NCI-H345 treated with DMSO at 0.1 percent for 48 hours (cell line): Measurements from ENCODE around the gene SFXN5.

Experiments
- DNase-seq: peaks from one replicate; lab custom pipeline; 2025; ENCODE audit not compliant: unreplicated experiment; lab: John Stamatoyannopoulos, UW

The SFXN5 gene

GRCh38 chr2:72959554-72959953 lies 112.0 kb downstream of the SFXN5 start:
- no peak for DNase-seq

GRCh38 chr2:72958542-72959385 lies 112.7 kb downstream of the SFXN5 start:
- no peak for DNase-seq

GRCh38 chr2:72956936-72957335 lies 114.6 kb downstream of the SFXN5 start:
- no peak for DNase-seq

DNA sequence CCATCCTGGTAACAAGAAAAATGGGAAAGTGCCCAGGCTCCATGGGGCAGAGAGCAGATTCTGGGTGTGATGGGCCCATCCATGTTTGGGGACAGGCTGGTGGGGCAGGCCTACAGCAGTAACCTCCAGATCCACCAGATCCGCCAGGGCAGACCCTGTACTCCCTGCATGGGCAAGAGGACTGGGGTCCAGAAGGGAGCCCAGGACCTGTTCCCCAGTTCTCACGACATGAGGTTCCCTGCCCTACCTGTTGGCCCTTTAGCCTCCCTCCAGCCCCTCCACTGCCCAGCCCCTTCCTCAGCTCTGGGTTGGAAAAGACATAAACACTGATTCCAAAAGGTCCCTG lies 115.5 kb downstream of the SFXN5 start:
- DNase-seq = no peak

DNA sequence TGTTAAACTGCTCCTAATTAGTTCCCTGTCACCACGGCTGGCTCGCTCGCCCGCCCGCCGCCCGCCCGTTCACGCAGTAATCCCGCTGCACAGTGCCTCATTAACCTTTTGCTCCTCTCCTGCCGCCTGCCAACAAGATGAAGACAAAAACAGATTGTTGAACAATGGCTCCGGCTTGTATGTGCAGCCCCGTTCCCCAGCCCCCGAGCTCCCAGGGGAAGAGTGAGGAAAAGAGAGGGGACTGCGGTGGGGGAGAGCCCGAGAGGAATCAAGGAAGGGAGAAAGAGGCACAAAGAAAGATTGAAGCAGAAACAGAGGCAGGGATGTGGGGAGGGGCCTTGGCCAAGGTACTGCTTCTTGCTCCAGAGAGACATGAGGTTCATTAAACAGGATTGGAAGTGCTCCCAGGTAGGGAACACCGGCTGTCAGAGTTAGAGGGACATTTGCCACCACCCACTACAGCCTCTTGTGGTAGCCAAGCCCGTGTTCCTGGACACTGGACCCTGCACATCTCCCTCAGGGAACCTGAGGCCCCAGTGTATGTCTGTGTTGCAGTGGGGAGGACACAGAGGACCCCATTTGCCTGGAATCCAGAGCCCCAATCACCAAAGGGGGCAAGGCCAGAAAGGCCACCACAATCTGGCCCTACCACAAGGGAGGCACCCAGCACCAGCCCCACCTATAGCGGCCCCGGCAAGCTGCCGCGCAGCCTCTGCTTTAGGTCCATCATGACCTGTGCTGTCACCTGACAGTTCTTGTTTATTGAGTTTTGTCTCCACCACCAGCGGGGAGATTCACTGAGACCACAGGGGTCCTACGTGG lies 116.1 kb downstream of the SFXN5 start:
- no peak for DNase-seq

GRCh38 chr2:72954376-72955227 lies 116.9 kb downstream of the SFXN5 start:
- DNase-seq = no peak

- no peak for DNase-seq
Measured at GRCh38 chr2:72953976-72954375, 117.5 kb downstream of the SFXN5 start.

- no peak for DNase-seq
Measured at GRCh38 chr2:72953528-72953927, 118.0 kb downstream of the SFXN5 start.

- DNase-seq = no peak
Measured at GRCh38 chr2:72952961-72953360, 118.6 kb downstream of the SFXN5 start.

GRCh38 chr2:72952110-72952823 lies 119.2 kb downstream of the SFXN5 start:
- no peak for DNase-seq

DNA sequence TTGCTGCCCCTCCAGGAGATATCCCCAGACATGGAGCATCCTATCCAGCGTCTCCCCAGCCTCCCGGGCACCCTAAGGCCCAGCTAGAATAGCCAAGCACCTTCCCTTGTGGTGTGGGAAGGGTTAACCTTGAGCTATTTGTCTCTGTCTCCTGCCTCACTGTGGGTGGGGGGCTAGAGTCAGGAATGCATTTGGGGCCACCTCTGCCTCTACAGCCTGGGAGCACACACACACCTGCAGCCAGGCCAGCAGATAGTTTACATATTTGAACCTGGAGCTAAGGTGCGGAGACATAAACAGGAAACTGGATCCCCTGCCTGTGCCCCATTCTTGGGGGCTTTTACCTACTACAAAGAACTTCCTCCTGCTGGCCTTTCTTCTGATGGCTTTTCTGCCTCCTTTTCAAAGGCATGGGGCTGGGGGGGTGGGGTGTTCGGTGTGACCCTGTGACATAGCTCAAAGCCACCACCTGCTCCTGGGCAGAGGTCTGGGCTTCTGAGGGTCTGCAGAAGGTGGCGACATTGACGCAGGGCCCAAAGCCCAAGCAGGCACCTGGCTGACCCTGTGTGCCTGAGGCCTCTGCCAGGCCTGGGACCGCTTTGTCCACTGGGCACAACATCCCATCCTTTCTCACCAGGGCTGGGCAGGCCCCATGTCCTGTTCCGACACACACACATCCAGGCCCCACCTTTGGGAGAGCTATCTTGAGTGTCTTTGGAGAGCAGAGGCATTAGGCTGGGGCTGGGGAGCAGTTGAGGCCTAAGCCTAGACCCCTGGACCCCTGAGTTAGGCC lies 120.0 kb downstream of the SFXN5 start:
- no peak for DNase-seq

GRCh38 chr2:72950558-72951255 lies 120.8 kb downstream of the SFXN5 start:
- DNase-seq = no peak

- DNase-seq = no peak
Measured at GRCh38 chr2:72949642-72950041, 121.9 kb downstream of the SFXN5 start.

GRCh38 chr2:72949045-72949444 lies 122.5 kb downstream of the SFXN5 start:
- no peak for DNase-seq

DNA sequence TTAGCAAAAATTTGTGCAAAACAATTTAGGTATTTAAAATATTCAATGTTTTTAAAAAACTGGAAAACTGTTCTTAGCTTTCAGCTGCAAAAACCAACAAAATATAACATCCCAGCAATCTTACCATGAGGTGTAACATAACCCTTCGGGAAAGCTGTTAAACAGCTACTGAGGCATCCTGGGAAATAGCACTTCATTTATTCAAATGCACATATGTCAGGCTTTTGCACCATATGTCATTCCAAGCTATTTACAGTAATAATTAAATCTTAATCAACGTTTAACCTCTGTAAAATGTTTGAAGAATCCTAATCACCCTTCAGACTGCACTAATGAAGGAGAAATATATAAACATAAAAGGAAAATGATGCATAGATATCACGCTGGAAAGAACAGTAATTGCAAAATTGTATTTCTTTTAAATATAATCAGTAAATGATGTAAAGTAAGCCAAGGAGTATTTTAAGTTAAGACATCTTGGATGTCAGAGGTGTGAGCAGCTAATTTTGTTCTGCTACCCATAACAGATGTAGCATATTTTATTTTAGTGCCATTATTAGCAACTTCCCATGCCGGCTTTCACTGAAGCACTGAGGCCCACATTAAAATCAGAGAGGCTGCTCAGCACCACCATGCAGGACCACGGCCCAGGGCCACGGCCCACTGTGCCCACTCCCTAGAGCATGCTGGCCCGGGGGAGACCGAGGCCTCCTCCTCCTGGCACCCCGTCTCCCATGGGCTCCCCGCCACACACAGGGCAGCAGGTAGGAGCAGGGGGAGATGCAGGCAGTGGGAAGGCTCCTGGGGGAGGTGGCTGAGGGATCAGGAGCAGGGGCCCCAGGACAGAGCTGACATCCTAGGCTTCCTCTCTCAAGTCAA lies 123.3 kb downstream of the SFXN5 start:
- no peak for DNase-seq

GRCh38 chr2:72946466-72946865 lies 125.0 kb downstream of the SFXN5 start:
- no peak for DNase-seq

GRCh38 chr2:72945450-72946019 lies 126.0 kb downstream of the SFXN5 start:
- DNase-seq = no peak

DNA sequence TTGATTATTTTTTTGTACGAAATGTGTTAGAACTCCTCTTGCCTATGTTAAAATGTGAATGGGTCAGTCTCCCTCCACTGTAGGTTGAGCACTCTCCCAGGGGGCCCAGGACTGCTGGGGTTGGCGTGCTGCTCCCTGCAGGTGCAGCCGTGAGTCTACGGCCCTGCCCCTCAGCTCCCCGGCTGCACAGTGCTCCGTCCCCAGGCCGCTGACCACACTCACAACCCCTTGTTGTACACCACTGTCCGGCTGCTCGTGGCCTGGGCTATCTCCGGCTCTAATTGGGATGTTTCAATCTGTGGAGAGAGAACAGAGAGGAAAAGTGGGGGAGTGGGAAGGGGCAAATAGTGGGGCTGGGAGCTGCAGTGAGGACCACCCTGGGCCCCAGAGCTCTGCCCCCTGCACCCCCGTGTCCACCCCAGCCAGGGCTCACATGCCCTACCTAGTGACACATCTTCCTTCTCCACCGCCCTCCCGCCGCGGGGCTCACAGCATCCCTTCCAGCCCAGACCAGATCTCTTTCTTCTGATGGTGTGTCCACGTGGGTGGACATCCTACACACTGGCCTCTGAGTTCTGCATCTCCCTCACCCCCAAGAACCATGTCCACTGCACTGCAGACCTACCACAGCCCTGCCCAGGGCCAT lies 126.6 kb downstream of the SFXN5 start:
- DNase-seq = no peak
